SK-N-SH (cell line): Measurements from ENCODE around the gene ACSS1. TPM values are rescaled to one million over a fixed set of nuclear protein-coding genes. Genes with fewer than 3 reads are reported as not detected.

Source experiments
- CTCF ChIA-PET: fragments of 300-600, 350-600 bp; formaldehyde crosslinking; extraction: SDS; loops from one replicate; lab custom pipeline; 2021; lab: Yijun Ruan, JAX
- POLR2A ChIA-PET: fragments of 350-600 bp; sonication (Branson Sonifier 250); formaldehyde crosslinking; extraction: SDS; loops from one replicate; lab custom pipeline; 2020; ENCODE audit warnings: antibody characterized with exemption, inconsistent platforms; lab: Yijun Ruan, JAX
- DNase-seq: peaks from one replicate; pipeline ENCODE4 v3.0.0; 2012
- H2AFZ ChIP-seq: fragments of 200-600 bp; sonication (generic); 2 replicates; pipeline ENCODE4 v1.8.1; 2016; ENCODE audit warnings: antibody characterized with exemption, mild to moderate bottlenecking, low read depth
- H3F3A ChIP-seq: fragments of 200-600 bp; sonication (generic); replicated peaks from 2 replicates; pipeline ENCODE3; 2016; ENCODE audit warnings: antibody characterized with exemption, mild to moderate bottlenecking; ENCODE audit not compliant: insufficient read depth
- H3K27ac ChIP-seq, 2 experiments: fragments of 200-500 bp in 1 of 2; fragments of 200-600 bp in 1 of 2; sonication (Bioruptor generic) in 1 of 2; sonication (generic), shearing (Covaris generic) in 1 of 2; 2 replicates each; pipeline versions ENCODE4 v1.5.1 to v1.6.1; 2014 to 2016; ENCODE audit warnings: low read depth in 2 of 2, inconsistent platforms in 1 of 2, low read length in 1 of 2, mild to moderate bottlenecking in 1 of 2, mixed read lengths in 1 of 2
- H3K27me3 ChIP-seq: fragments of 200-600 bp; sonication (generic), shearing (Covaris generic); 2 replicates; pipeline ENCODE4 v1.6.1; 2016; ENCODE audit warnings: mixed run types; ENCODE audit not compliant: insufficient read depth
- H3K36me3 ChIP-seq, 2 experiments: fragments of 200-500 bp in 1 of 2; fragments of 200-600 bp in 1 of 2; sonication (Bioruptor generic) in 1 of 2; sonication (generic) in 1 of 2; replicated peaks in 1 of 2; 2 replicates each; pipeline versions ENCODE3 to v1.5.1; 2014 to 2016; ENCODE audit warnings: low read length in 1 of 2, mild to moderate bottlenecking in 1 of 2; ENCODE audit not compliant: insufficient read depth in 2 of 2, control insufficient read depth in 1 of 2
- H3K4me1 ChIP-seq, 2 experiments: fragments of 200-500 bp in 1 of 2; fragments of 200-600 bp in 1 of 2; sonication (Bioruptor generic) in 1 of 2; sonication (generic), shearing (Covaris generic) in 1 of 2; 2 replicates each; pipeline versions ENCODE4 v1.5.1 to v1.6.1; 2014 to 2016; ENCODE audit warnings: low read depth in 1 of 2, low read length in 1 of 2, mixed run types in 1 of 2; ENCODE audit not compliant: insufficient read depth in 2 of 2, control insufficient read depth in 1 of 2
- H3K4me2 ChIP-seq: fragments of 200-600 bp; sonication (generic), shearing (Covaris generic); 2 replicates; pipeline ENCODE4 v1.6.1; 2017; ENCODE audit warnings: mixed run types
- H3K4me3 ChIP-seq, 2 experiments: fragments of 200-500 bp in 1 of 2; fragments of 200-600 bp in 1 of 2; sonication (Bioruptor generic) in 1 of 2; sonication (generic), shearing (Covaris generic) in 1 of 2; 2 replicates each; pipeline versions ENCODE4 v1.5.1 to v1.8.1; 2014 to 2016; ENCODE audit warnings: low read depth in 2 of 2, inconsistent platforms in 1 of 2, low read length in 1 of 2, mild to moderate bottlenecking in 1 of 2, mixed read lengths in 1 of 2, moderate library complexity in 1 of 2
- H3K79me2 ChIP-seq: fragments of 200-600 bp; sonication (generic); 2 replicates; pipeline ENCODE4 v1.8.1; 2017; ENCODE audit warnings: mild to moderate bottlenecking; ENCODE audit not compliant: insufficient read depth
- H3K9ac ChIP-seq: fragments of 200-600 bp; sonication (generic); 2 replicates; pipeline ENCODE4 v1.6.1; 2017; ENCODE audit warnings: mixed run types
- H3K9me2 ChIP-seq: fragments of 200-600 bp; sonication (generic); 2 replicates; pipeline ENCODE4 v1.6.1; 2017; ENCODE audit warnings: mixed run types
- H3K9me3 ChIP-seq: fragments of 200-600 bp; sonication (generic); 2 replicates; pipeline ENCODE4 v1.6.1; 2017; ENCODE audit warnings: mixed run types, mild to moderate bottlenecking, moderate library complexity
- H4K20me1 ChIP-seq: fragments of 200-600 bp; sonication (generic); 2 replicates; pipeline ENCODE4 v1.6.1; 2017; ENCODE audit warnings: mild to moderate bottlenecking, mixed run types; ENCODE audit not compliant: insufficient read depth
- EP300 ChIP-seq, 2 experiments: IDR thresholded peaks; 2 replicates each; pipeline versions ENCODE4 v1.4.0 to v1.6.1; 2012; ENCODE audit warnings: borderline replicate concordance in 1 of 2, low read depth in 1 of 2, low read length in 1 of 2
- GABPA ChIP-seq: IDR thresholded peaks from 2 replicates; pipeline ENCODE4 v1.4.0; 2012; ENCODE audit warnings: low read depth, mild to moderate bottlenecking
- MAX ChIP-seq: IDR thresholded peaks from 2 replicates; pipeline ENCODE4 v1.4.0; 2012; ENCODE audit warnings: low read depth
- NRF1 ChIP-seq: IDR thresholded peaks from 2 replicates; pipeline ENCODE4 v1.6.1; 2012; ENCODE audit warnings: low read depth, mild to moderate bottlenecking, low read length
- RAD21 ChIP-seq: IDR thresholded peaks from 2 replicates; pipeline ENCODE4 v1.6.1; 2012; ENCODE audit warnings: mild to moderate bottlenecking, low read length
- USF1 ChIP-seq: IDR thresholded peaks from 2 replicates; pipeline ENCODE4 v1.4.0; 2012; ENCODE audit warnings: low read depth, borderline replicate concordance
- USF2 ChIP-seq: fragments of 150-350 bp; IDR thresholded peaks from 2 replicates; pipeline ENCODE4 v1.6.1; 2017; ENCODE audit warnings: antibody characterized with exemption, low read length, low read depth, borderline replicate concordance
- ZBTB33 ChIP-seq: IDR thresholded peaks from 2 replicates; pipeline ENCODE4 v1.4.0; 2012; ENCODE audit warnings: low read depth, borderline replicate concordance
- WGBS: methylation state at CpG from one replicate; pipeline ENCODE4 v1.1.6; 2017; ENCODE audit warnings: low lambda C conversion rate; 5-methylcytosine and 5-hydroxymethylcytosine counted together
- polyA plus RNA-seq, 3 experiments: library from polyadenylated mRNA; depleted of rRNA; stranded (reverse); fragments of >200 nt; gene quantifications; 2 replicates each; pipeline ENCODE4 v1.2.3, GENCODE V29; 2012

ACSS1 gene
- polyA plus RNA-seq, 1 of the 3 experiments (the other 2 are of a cell fraction) = 2.0 TPM

GRCh38 chr20:24960302-24960801 lies 97.6 kb downstream of the ACSS1 start:
- WGBS = 92% methylated on average over 4 of the region's 10 CpGs
- CTCF ChIA-PET = interaction anchor here (0.7 kb wide), 1 partner anchor 29 kb away, joined by 3 read pairs; no protein-coding TSS in a partner anchor

GRCh38 chr20:24959591-24960301 lies 98.2 kb downstream of the ACSS1 start:
- Histone ChIP-seq H3K36me3 (peaks cover 5 to 58% of the 10 kb centered on the region in 2 experiments), H3K4me2 (no peak overlapping the region), H3K27me3 (no peaks in the 10 kb centered on the region), H3K9me2 (no peaks in the 10 kb centered on the region), H3K4me1 (no peaks in the 10 kb centered on the region), H3F3A (no peaks in the 10 kb centered on the region), H3K27ac (no peak overlapping the region), H3K4me3 (no peak overlapping the region), H3K79me2 (no peaks in the 10 kb centered on the region), H4K20me1 (no peaks in the 10 kb centered on the region), H3K9ac (no peak overlapping the region), H3K9me3 (no peaks in the 10 kb centered on the region), H2AFZ (no peak overlapping the region)
- TF ChIP-seq ZBTB33 (no peak), MAX (no peak), USF2 (no peak), GABPA (no peak), EP300 (IDR thresholded peaks at IDR 0.05; ENCODE audit: borderline replicate concordance in 1 of 2, low read depth in 1 of 2, low read length in 1 of 2) (no peak)
- POLR2A ChIA-PET = no interaction called here
- DNase-seq = no peak
- CTCF ChIA-PET = no interaction called here
- WGBS = 95% methylated on average over 12 of the region's 14 CpGs

More at GRCh38 chr20:24960302-24960801, 97.6 kb downstream of the ACSS1 start:
- no peak for TF ChIP-seq USF1
- no peak for TF ChIP-seq RAD21
- no peak for TF ChIP-seq NRF1
- TF ChIP-seq MAX = no peak
- TF ChIP-seq, all 33 proteins: peak for 0
- Histone ChIP-seq H3K4me3 (no peak overlapping the region), H3K9me3 (no peaks in the 10 kb centered on the region), H3K4me1 (no peaks in the 10 kb centered on the region), H2AFZ (no peak overlapping the region), H3K27me3 (no peaks in the 10 kb centered on the region), H3K9me2 (no peaks in the 10 kb centered on the region), H3K27ac (no peak overlapping the region), H3K9ac (no peak overlapping the region), H3K4me2 (no peak overlapping the region), H3K36me3 (peaks cover 5 to 60% of the 10 kb centered on the region in 2 experiments), H3F3A (no peaks in the 10 kb centered on the region), H4K20me1 (no peaks in the 10 kb centered on the region), H3K79me2 (no peaks in the 10 kb centered on the region)
- POLR2A ChIA-PET = no interaction called here
- DNase-seq = no peak
